IPS-15b (cell line): ENCODE measurements around the gene SPPL2C.

Experiments used
- H3K27me3 ChIP-seq: one replicate; pipeline ENCODE4 v1.6.1; 2013; ENCODE audit warnings: low read length; ENCODE audit not compliant: control insufficient read depth, insufficient read depth
- H3K36me3 ChIP-seq: one replicate; pipeline ENCODE4 v1.6.1; 2013; ENCODE audit warnings: low read length; ENCODE audit not compliant: control insufficient read depth, insufficient read depth
- H3K4me1 ChIP-seq: one replicate; pipeline ENCODE4 v1.6.1; 2013; ENCODE audit warnings: mild to moderate bottlenecking, low read length; ENCODE audit not compliant: control insufficient read depth, insufficient read depth
- H3K4me3 ChIP-seq: one replicate; pipeline ENCODE4 v1.5.1; 2013; ENCODE audit warnings: low read depth, low read length
- H3K9ac ChIP-seq: one replicate; pipeline ENCODE4 v1.6.1; 2013; ENCODE audit warnings: low read depth, mild to moderate bottlenecking, low read length
- H3K9me3 ChIP-seq: one replicate; pipeline ENCODE4 v1.6.1; 2013; ENCODE audit warnings: mild to moderate bottlenecking, low read length; ENCODE audit not compliant: control insufficient read depth, insufficient read depth

Gene SPPL2C

DNA sequence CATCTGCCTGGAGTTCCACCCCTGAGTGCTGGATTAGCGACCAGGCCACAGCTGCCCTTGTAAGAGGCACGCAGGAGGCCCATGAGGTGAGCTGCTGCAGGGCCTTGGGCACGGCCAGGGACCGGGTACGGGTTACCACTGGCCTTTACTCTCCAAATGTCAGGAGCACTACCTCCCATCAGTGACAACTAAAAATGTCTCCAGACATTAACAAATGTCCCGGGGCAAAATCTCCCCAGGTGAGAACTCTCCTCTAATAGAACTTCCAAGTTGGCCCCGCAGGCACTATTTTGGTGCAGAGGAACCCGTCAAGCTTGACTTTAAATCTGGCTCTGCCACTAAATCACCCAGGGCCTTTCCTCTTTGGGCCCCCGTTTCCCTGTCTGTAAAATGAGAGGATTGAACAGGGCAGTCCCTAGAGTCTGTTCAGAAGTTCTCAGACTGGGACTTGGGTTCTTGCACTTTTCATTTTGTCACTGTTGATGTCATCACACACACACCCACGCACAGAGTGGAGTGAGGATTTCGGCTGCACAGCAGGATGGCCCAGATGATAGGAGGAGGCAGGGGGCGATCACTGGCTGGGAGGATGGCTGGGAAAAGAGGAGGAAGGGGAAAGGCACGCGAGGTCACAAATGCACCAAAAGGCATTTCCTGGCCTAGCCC is 25.1 kb downstream of the SPPL2C start:
- Histone ChIP-seq H3K9ac (no peak overlapping the region), H3K4me1 (peaks cover 5% of the 10 kb centered on the region), H3K36me3 (no peaks in the 10 kb centered on the region), H3K9me3 (no peaks in the 10 kb centered on the region), H3K27me3 (no peaks in the 10 kb centered on the region), H3K4me3 (no peak overlapping the region)

DNA sequence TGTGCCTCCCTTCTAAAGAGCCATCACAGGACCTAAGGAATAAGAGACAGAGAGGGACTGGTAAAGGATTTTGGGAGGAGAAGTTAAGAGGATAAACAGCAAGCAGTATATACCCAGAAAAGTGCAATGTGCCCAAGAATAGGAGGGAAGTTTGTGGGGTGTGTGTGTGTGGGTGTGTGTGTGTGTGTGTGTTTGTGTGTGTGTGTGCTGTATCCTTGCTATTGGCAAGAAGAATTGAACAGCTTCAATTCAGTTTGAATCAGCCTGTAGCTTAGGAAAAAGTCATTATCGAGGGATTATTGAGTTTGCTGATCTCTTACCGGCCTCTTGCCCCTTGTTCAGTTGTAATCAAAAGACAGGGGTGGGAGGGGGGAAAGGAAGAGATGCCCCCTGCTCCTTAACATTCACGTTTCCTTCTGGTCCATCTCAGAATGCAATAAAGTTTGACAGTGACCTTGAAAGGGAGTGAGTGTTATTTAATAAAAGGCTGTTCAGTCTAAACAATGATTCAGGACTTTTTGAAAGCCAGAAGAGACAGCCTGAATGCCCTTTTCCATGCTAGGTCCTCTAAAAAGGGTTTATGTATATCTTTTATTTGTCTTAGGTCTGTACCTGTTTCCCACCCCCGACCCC is 25.8 kb downstream of the SPPL2C start:
- H3K4me1 ChIP-seq: peaks cover 5% of the 10 kb centered on the region
- no peaks in the 10 kb centered on the region for H3K9me3 ChIP-seq
- H3K27me3 ChIP-seq: no peaks in the 10 kb centered on the region
- no peak overlapping the region for H3K9ac ChIP-seq
- no peaks in the 10 kb centered on the region for H3K36me3 ChIP-seq
- H3K4me3 ChIP-seq: no peak overlapping the region

DNA sequence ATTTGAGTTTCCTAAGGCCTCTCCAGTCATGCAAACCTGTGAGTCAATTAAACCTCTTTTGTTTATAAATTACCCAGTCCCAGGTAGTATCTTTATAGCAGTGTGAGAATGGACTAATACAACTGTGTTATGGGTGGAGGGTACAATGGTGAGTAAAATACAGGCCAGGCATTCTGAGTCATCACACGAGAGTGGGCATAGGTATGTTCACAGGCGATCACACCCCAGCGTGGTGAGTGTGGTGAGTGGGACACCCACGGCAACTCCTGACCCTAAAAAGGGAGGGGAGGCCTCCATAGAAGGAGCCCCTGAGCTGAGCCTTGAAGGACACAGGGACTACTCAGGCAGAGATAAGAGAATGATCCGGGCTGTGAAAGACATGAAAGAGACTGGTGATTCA is 27.0 kb downstream of the SPPL2C start:
- Histone ChIP-seq H3K27me3 (no peaks in the 10 kb centered on the region), H3K9ac (no peak overlapping the region), H3K9me3 (no peaks in the 10 kb centered on the region), H3K4me3 (no peak overlapping the region), H3K4me1 (peaks cover 2% of the 10 kb centered on the region), H3K36me3 (no peaks in the 10 kb centered on the region)

DNA sequence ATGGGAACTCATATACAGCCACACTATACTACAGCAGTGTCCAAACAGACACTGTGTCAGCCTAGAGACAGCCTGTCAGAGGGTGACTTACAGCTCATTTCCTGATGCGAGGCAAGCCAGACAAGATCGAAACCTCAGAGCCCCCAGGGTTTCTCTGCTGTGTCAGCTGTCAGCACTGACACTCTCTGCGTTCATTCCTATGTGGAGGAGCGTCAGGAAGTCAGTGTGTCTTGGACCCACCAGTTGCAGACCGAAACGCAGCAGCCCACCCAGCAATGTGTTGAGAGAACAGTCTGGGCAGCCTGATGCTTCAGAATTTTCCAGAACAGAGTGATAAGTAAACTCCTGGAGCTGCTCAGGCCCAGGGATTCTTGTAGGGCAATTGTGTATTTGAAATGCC is 29.0 kb downstream of the SPPL2C start:
- H3K4me1 ChIP-seq: peaks cover 2% of the 10 kb centered on the region
- H3K9ac ChIP-seq: no peak overlapping the region
- H3K27me3 ChIP-seq: no peaks in the 10 kb centered on the region
- H3K36me3 ChIP-seq: no peaks in the 10 kb centered on the region
- H3K9me3 ChIP-seq: no peaks in the 10 kb centered on the region
- H3K4me3 ChIP-seq: no peak overlapping the region

DNA sequence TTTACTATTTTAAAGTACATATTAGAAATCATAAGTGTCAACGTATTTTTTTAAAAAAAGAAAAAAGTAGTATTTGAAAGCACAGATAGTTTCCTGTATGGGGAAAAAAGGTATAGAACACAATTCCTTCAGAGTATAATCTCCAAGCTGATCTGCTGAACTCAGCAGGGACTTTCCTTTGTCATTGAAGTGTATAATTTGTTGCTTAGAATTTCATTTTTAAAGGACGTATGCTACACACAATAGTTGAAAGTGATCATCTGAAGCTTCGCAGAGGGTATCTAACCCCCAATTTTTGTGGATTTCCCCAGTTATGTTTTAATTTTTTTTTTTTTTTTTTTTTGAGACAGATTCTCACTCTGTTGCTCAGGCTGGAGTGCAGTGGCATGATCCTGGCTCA is 29.5 kb downstream of the SPPL2C start:
- Histone ChIP-seq H3K9ac (no peak overlapping the region), H3K9me3 (no peaks in the 10 kb centered on the region), H3K27me3 (no peaks in the 10 kb centered on the region), H3K36me3 (no peaks in the 10 kb centered on the region), H3K4me1 (peaks cover 2% of the 10 kb centered on the region), H3K4me3 (no peak overlapping the region)

DNA sequence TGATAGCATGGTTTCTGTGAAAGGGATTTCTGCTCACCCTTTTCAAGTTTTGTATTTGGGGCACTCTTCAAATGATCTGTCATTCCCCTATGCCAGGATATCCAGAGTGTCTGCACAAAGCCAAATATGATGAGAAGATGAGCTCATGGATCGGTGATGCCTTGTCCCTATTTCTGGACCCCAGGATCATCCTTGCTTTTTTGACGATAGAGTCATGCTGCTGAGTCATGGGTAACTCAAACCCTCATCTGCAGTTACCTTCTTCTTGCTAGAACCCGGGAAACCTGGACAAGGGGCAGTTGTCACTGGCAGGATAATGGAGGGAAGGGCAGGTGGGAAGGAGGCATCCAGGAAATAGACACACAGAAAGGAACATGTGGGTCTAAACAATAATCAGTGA is 31.9 kb downstream of the SPPL2C start:
- H3K4me3 ChIP-seq: no peak overlapping the region
- H3K4me1 ChIP-seq: no peaks in the 10 kb centered on the region
- H3K36me3 ChIP-seq: no peaks in the 10 kb centered on the region
- no peaks in the 10 kb centered on the region for H3K9me3 ChIP-seq
- no peaks in the 10 kb centered on the region for H3K27me3 ChIP-seq
- no peak overlapping the region for H3K9ac ChIP-seq

DNA sequence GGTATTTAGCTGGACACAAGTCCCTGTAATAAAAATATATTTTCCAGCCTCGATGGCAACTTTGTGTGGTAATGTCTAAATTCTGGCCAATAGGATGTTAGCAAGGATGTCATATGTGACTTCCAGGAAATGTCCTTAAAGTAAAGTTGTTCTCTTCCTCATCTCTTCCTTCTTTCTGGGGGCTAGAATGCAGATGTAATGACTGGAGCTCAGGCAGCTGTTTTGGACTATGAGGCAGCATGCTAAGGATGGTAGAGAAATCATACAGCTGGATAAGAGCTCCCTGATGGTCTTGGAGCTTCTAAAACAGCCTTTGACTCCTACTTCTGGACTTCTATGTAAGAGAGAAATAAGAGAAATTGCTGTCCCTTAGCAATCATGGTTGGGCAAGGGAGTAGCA is 32.8 kb downstream of the SPPL2C start:
- no peaks in the 10 kb centered on the region for H3K27me3 ChIP-seq

DNA sequence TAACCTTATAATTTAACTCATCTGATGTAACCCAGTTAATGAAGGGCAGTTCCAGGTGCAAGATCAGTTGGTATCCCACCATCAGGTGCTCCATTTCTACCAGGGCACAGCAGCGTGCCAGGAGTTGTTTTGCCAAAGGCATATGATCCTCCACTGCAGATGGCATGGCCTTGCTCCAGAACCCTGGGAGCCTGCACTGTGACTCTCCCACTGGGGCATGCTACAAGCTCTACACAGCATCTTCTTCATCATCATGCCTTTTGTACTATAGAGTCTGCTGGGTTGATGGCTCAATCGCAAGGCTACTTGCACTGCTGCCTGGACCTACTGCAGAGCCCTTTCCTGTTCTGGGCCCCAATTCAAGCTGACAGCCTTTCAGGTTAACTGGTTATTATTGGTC is 38.4 kb downstream of the SPPL2C start:
- Histone ChIP-seq H3K36me3 (no peaks in the 10 kb centered on the region), H3K9me3 (no peaks in the 10 kb centered on the region), H3K27me3 (no peaks in the 10 kb centered on the region), H3K4me1 (no peaks in the 10 kb centered on the region), H3K4me3 (no peak overlapping the region), H3K9ac (no peak overlapping the region)

More for the DNA sequence above, 32.8 kb downstream of the SPPL2C start:
- Histone ChIP-seq H3K9ac (no peak overlapping the region), H3K4me3 (no peak overlapping the region), H3K36me3 (no peaks in the 10 kb centered on the region), H3K9me3 (no peaks in the 10 kb centered on the region), H3K4me1 (no peaks in the 10 kb centered on the region)

DNA sequence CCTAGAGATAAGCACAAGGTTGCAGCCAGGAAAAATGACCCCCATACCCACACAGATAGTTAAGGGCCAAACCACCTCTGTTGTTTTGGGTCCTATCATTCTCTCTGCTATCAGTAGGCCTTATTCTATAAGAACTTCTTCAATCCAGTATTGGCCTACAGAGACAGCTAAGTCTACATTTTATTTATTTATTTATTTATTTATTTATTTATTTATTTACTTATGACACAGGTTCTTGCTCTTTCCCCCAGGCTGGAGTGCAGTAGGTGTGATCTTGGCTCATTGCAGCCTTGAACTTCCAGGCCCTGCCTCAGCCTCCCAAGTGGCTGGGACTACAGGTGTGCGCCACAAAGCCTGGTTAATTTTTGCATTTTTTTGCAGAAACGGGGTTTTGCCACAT is 42.2 kb downstream of the SPPL2C start:
- H3K4me3 ChIP-seq: no peak overlapping the region
- H3K36me3 ChIP-seq: no peaks in the 10 kb centered on the region
- no peak overlapping the region for H3K9ac ChIP-seq
- no peaks in the 10 kb centered on the region for H3K9me3 ChIP-seq
- no peaks in the 10 kb centered on the region for H3K4me1 ChIP-seq
- peaks cover 3% of the 10 kb centered on the region for H3K27me3 ChIP-seq

DNA sequence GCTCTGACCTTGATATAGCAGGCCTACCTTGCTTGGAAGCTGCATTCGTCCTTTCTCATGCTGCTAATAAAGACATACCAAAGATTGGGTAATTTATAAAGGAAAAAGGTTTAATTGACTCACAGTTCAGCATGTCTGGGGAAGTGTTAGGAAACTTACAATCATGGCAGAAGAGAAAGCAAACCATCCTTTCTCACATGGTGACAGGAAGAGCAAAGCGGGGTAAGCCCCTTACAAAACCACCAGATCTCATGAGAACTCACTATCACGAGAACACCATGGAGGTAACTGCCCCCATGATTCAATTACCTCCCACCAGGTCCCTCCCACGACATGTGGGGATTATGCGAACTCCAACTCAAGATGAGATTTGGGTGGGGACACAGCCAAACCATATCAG is 43.7 kb downstream of the SPPL2C start:
- Histone ChIP-seq H3K9ac (no peak overlapping the region), H3K36me3 (no peaks in the 10 kb centered on the region), H3K27me3 (peaks cover 15% of the 10 kb centered on the region), H3K9me3 (no peaks in the 10 kb centered on the region), H3K4me3 (no peak overlapping the region), H3K4me1 (no peaks in the 10 kb centered on the region)

DNA sequence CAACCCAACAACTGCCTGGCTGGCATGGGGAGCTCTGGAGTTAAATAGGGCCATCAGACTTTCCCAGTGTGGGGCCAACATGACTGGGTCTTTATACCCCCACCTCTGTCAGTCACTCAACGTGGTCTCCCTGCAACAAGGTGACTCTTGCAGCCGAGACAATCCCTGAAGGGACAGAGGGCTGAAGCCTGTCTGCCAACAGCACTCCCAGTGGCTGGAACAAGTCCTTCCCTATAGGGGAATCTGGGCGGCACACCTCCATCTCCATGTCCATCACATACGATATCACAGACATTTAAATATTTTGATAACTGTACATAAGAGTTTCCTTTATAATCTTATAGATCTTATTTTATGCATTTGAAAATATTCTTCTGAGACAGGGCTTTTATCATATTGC is 44.9 kb downstream of the SPPL2C start:
- Histone ChIP-seq H3K4me3 (no peak overlapping the region), H3K27me3 (peaks cover 18% of the 10 kb centered on the region), H3K36me3 (no peaks in the 10 kb centered on the region)

DNA sequence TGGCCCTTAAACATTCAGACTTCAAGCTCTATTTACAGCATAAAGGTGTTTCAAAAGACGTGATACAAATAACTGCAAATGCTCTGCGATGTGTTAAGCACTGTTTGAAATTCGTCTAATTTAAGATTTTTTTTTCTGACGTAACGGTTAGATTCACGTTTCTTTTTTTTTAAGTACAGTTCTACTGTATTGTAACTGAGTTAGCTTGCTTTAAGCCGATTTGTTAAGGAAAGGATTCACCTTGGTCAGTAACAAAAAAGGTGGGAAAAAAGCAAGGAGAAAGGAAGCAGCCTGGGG is 49.0 kb downstream of the SPPL2C start:
- H3K4me1 ChIP-seq: no peaks in the 10 kb centered on the region
- no peaks in the 10 kb centered on the region for H3K36me3 ChIP-seq
- H3K27me3 ChIP-seq: peaks cover 57% of the 10 kb centered on the region
- H3K9me3 ChIP-seq: no peaks in the 10 kb centered on the region
- peak overlapping the region; percentile 83 for H3K9ac ChIP-seq
- peak overlapping the region; percentile 55 for H3K4me3 ChIP-seq

More for the DNA sequence above, 44.9 kb downstream of the SPPL2C start:
- Histone ChIP-seq H3K4me1 (no peaks in the 10 kb centered on the region), H3K9me3 (no peaks in the 10 kb centered on the region), H3K9ac (no peak overlapping the region)
